ENCODE data around the gene SOX30.

Gene SOX30

GRCh38 chr5:157582731-157583620 is 69.3 kb downstream of the SOX30 start:
- no peak for TF ChIP-seq CTCF (IDR thresholded peaks at IDR 0.05; ENCODE audit: extremely low read depth, missing control alignments)
- no peak for DNase-seq (ENCODE audit: low spot score)

GRCh38 chr5:157581901-157582300 is 70.3 kb downstream of the SOX30 start:
- TF ChIP-seq CTCF (IDR thresholded peaks at IDR 0.05; ENCODE audit: extremely low read depth, missing control alignments): no peak
- DNase-seq (ENCODE audit: low spot score): no peak

GRCh38 chr5:157578079-157578780 is 74.0 kb downstream of the SOX30 start:
- DNase-seq (ENCODE audit: low spot score): no peak
- no peak for TF ChIP-seq CTCF (IDR thresholded peaks at IDR 0.05; ENCODE audit: extremely low read depth, missing control alignments)

GRCh38 chr5:157576678-157577077 is 75.6 kb downstream of the SOX30 start:
- TF ChIP-seq CTCF (IDR thresholded peaks at IDR 0.05; ENCODE audit: extremely low read depth, missing control alignments): no peak
- DNase-seq (ENCODE audit: low spot score): no peak
